Mesendoderm (in vitro differentiated cells): ENCODE measurements around the gene FUOM.

Experiments used
- DNase-seq: peaks from one replicate; pipeline ENCODE4 v3.0.0; 2013
- H2AK5ac ChIP-seq: 2 replicates; pipeline ENCODE4 v1.6.1; 2013; ENCODE audit warnings: low read length, inconsistent platforms
- H2BK120ac ChIP-seq: 2 replicates; pipeline ENCODE4 v1.6.1; 2013; ENCODE audit warnings: low read depth, mild to moderate bottlenecking, low read length, moderate library complexity, mixed read lengths
- H2BK15ac ChIP-seq: replicated peaks from 2 replicates; pipeline ENCODE4 v1.6.1; 2013; ENCODE audit warnings: low read depth, mild to moderate bottlenecking, moderate library complexity
- H2BK5ac ChIP-seq: 2 replicates; pipeline ENCODE4 v1.6.1; 2013; ENCODE audit warnings: low read length, inconsistent platforms
- H3K18ac ChIP-seq: 2 replicates; pipeline ENCODE4 v1.6.1; 2013; ENCODE audit warnings: mild to moderate bottlenecking, low read length, mixed read lengths
- H3K23ac ChIP-seq: one replicate; pipeline ENCODE4 v1.6.1; 2013; ENCODE audit warnings: low read length
- H3K27ac ChIP-seq: 2 replicates; pipeline ENCODE4 v1.5.1; 2013; ENCODE audit warnings: low read depth, mild to moderate bottlenecking, inconsistent platforms, low read length, moderate library complexity
- H3K27me3 ChIP-seq: 2 replicates; pipeline ENCODE4 v1.6.1; 2013; ENCODE audit warnings: low read length, control low read depth, mild to moderate bottlenecking, inconsistent platforms; ENCODE audit not compliant: insufficient read depth, poor library complexity
- H3K36me3 ChIP-seq: 2 replicates; pipeline ENCODE4 v1.6.1; 2013; ENCODE audit warnings: low read length, inconsistent platforms; ENCODE audit not compliant: control insufficient read depth, insufficient read depth
- H3K4ac ChIP-seq: one replicate; pipeline ENCODE4 v1.6.1; 2013; ENCODE audit warnings: low read depth, mild to moderate bottlenecking, low read length, moderate library complexity
- H3K4me1 ChIP-seq: 2 replicates; pipeline ENCODE4 v1.6.1; 2013; ENCODE audit warnings: low read depth, low read length, inconsistent platforms; ENCODE audit not compliant: control insufficient read depth
- H3K4me2 ChIP-seq: 2 replicates; pipeline ENCODE4 v1.6.1; 2013; ENCODE audit warnings: low read length
- H3K4me3 ChIP-seq: 2 replicates; pipeline ENCODE4 v1.5.1; 2013; ENCODE audit warnings: mild to moderate bottlenecking, low read length
- H3K56ac ChIP-seq: one replicate; pipeline ENCODE4 v1.6.1; 2013; ENCODE audit warnings: low read length
- H3K79me1 ChIP-seq: 2 replicates; pipeline ENCODE4 v1.6.1; 2013; ENCODE audit warnings: low read length, inconsistent platforms
- H3K79me2 ChIP-seq: 2 replicates; pipeline ENCODE4 v1.6.1; 2013; ENCODE audit warnings: mild to moderate bottlenecking, low read length; ENCODE audit not compliant: control insufficient read depth, insufficient read depth
- H3K9ac ChIP-seq: 2 replicates; pipeline ENCODE4 v1.6.1; 2013; ENCODE audit warnings: low read length, inconsistent platforms
- H4K5ac ChIP-seq: one replicate; pipeline ENCODE4 v1.6.1; 2013; ENCODE audit warnings: low read length
- H4K8ac ChIP-seq: one replicate; pipeline ENCODE4 v1.6.1; 2013; ENCODE audit warnings: low read depth, mild to moderate bottlenecking, control low read depth, low read length, moderate library complexity
- WGBS: extraction: QIAGEN DNeasy Blood & Tissue Kit; methylation state at CpG from one replicate; pipeline ENCODE4 v1.1.7; 2013; ENCODE audit warnings: low lambda C conversion rate, missing lambda C conversion rate; ENCODE audit not compliant: insufficient coverage; ENCODE audit errors: extremely low coverage; 5-methylcytosine and 5-hydroxymethylcytosine counted together

Gene FUOM

DNA sequence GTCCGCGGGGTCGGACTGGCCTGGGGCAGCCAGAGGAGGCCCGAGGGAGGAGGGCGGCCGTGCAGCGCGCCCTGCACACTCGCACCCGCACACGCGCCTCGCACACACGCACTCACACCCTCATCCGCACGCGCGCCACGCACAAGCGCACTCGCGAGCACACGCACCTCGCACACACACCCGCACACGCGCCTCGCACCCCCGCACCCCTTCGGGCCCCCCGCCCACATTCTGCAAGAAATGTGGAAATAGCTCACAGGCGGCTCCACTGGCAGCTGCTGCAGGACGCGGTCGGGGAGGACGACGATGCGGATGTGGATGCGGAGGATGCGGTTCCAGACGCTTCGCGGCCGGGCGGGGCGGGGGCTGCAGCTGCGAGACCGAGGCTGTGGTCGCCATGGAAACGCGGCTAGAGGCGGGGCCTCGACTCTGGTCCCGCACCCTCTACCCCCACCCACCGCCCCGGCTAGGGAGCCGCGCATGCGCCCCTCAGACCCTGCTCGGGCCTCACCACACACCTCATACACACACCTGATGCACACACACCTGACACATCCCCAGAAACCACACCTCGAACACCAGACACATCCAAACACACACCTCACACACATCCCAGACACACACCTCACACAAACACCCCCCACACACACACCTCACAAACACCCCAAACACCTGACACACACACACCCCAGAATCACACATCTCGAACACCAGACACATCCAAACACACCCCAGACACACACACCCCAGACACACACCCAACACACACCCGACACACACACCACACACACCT, 21.0 kb downstream of the FUOM start, which contains the start of gene CALY:
CALY (minus strand) TSS at position 320 of the 793 bp plus-strand sequence. CDS start 7,907 bp downstream, outside the sequence.
- no peak within 1 kb of the TSS for H3K27ac ChIP-seq
- no peaks in the 10 kb centered on the region for H3K79me2 ChIP-seq
- peaks cover 33% of the 10 kb centered on the region for H3K27me3 ChIP-seq
- H2BK5ac ChIP-seq: no peak within 1 kb of the TSS
- no peak within 1 kb of the TSS for H2BK120ac ChIP-seq
- no peaks in the 10 kb centered on the region for H3K79me1 ChIP-seq
- H3K18ac ChIP-seq: no peak within 1 kb of the TSS
- H3K9ac ChIP-seq: no peak within 1 kb of the TSS
- DNase-seq: peak; percentile 56
- no peak within 1 kb of the TSS for H2AK5ac ChIP-seq
- no peak within 1 kb of the TSS for H4K8ac ChIP-seq
- no peak within 1 kb of the TSS for H3K23ac ChIP-seq
- no peak within 1 kb of the TSS for H3K56ac ChIP-seq
- H3K4me2 ChIP-seq: no peak within 1 kb of the TSS
- no peak within 1 kb of the TSS for H3K4ac ChIP-seq
- no peaks in the 10 kb centered on the region for H3K36me3 ChIP-seq
- H2BK15ac ChIP-seq: no peak within 1 kb of the TSS
- H3K4me1 ChIP-seq: no peaks in the 10 kb centered on the region
- no peak within 1 kb of the TSS for H4K5ac ChIP-seq
- no peak within 1 kb of the TSS for H3K4me3 ChIP-seq
- WGBS: no CpG with 5 or more reads among the region's 63 CpGs

DNA sequence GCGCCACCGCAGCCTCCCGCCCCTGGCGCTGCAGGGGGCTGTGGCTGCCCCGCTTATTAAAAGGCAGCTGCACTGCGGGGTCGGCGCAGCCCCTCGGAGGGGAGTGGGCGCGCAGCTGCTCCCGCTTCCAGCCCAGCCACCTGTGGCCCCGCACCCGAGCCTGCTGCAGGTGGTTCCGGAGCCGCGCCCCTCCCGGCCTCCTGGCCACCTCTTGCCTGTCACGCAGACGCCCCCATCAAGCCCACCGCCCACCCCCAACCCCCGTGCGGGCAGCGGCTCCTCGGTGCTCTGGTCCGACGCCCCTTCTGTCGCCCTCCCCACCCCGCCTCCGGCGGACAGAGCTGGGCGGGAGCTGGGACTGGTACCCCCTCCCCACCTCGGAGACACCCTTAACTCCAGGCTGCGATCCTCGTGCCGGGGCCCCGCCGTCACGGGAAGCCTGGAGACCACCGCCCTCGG, 21.7 kb downstream of the FUOM start:
- WGBS: no CpG with 5 or more reads among the region's 41 CpGs
- Histone ChIP-seq H3K4me1 (no peaks in the 10 kb centered on the region), H3K23ac (no peak overlapping the region), H2BK120ac (no peak overlapping the region), H3K27ac (no peak overlapping the region), H2BK5ac (no peak overlapping the region), H3K27me3 (peaks cover 33% of the 10 kb centered on the region), H3K4ac (no peak overlapping the region), H2AK5ac (no peak overlapping the region), H3K36me3 (no peaks in the 10 kb centered on the region), H3K79me2 (no peaks in the 10 kb centered on the region), H3K4me2 (no peak overlapping the region), H3K9ac (no peak overlapping the region), H3K79me1 (no peaks in the 10 kb centered on the region), H3K56ac (no peak overlapping the region), H2BK15ac (no peak overlapping the region), H3K18ac (no peak overlapping the region), H3K4me3 (no peak overlapping the region), H4K5ac (no peak overlapping the region), H4K8ac (no peak overlapping the region)
- DNase-seq: no peak

DNA sequence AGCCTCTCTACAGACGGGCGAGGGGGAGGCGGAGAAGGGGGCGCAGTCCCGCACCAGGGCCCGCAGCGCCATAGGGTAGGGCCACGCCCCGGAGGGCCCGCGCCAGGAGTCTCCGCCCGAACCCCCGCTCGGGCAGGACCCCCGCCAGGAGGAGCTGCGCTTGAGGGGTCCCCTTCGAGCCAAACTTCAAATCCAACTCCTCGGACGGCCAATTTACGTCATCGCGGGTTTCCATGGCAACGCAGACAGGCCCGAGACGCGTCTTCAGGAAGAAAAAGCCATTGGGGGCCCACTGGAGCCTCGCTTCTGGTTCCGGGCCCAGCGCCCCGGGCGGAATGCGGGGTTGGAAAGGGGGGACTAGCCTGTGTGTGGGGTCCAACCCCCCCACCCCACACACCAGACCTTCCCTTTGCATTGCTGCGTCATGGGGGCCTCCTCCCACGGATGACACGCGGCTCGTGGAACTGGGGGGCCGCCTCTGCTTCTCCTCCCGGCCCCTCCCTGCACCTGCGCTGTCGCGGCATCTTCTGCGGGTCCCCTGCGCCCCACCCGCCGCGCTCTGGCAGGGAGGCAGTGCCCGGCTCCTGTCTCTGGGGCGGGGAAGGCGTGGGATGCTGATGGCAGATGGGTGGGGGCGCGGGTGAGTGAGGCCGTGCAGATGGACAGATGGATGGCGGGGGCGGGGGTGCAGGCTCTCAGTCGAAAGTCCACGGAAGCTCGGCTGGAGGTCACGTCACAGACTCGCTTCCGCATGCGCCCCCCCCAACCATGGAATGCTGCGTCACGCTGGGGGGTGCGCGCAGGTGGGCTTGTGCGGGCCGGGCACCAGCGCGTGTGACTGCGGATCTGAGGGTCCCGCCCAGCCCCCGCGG, 22.3 kb downstream of the FUOM start:
- no peak overlapping the region for H3K56ac ChIP-seq
- DNase-seq: peak; percentile 75

DNA sequence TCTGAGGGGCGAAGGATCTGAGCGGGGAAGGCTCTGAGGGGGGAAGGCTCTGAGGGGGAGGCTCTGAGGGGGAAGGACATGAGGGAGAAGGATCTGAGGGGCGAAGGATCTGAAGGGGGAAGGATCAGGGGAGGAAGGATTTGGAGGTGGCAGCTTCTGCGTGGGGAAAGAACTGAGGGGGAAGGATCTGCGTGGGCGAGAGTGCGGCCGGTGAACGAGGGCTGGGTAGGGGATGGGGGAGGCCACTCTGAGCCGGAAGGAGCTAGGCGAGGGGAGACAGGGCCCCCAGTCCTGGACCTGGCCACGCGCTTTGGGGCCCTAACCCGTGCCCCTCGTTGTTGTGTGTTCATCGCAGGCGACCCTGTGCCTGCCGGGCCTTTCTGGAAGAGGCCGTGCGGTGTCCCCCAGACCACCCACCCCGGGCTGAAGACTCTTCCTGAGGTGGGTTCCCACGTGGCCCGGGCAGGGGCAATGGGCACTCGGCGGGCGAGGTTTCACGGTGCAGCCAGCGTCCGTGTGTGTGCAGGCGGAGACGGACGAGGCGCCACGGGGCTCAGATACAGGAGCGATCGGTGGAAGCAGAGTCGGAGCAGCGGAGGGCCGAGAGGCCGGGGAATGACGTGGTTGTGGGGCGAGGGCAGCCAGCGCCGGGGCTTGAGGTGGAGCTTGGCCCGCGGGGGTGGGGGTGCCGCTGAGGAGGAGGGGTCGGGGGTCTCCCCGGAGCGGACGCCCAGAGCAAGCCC, 23.1 kb downstream of the FUOM start:
- Histone ChIP-seq H3K9ac (no peak overlapping the region), H3K4me2 (no peak overlapping the region), H2AK5ac (no peak overlapping the region), H2BK5ac (no peak overlapping the region), H3K4me1 (no peaks in the 10 kb centered on the region), H2BK120ac (no peak overlapping the region), H3K79me2 (no peaks in the 10 kb centered on the region), H4K8ac (no peak overlapping the region), H3K27me3 (peaks cover 33% of the 10 kb centered on the region), H3K36me3 (no peaks in the 10 kb centered on the region), H3K56ac (no peak overlapping the region), H3K23ac (no peak overlapping the region), H3K4me3 (no peak overlapping the region), H3K27ac (no peak overlapping the region), H3K18ac (no peak overlapping the region), H3K79me1 (no peaks in the 10 kb centered on the region), H2BK15ac (no peak overlapping the region), H3K4ac (no peak overlapping the region), H4K5ac (no peak overlapping the region)
- no peak for DNase-seq
- no CpG with 5 or more reads among the region's 51 CpGs for WGBS

More for the DNA sequence above, 22.3 kb downstream of the FUOM start:
- no peak overlapping the region for H3K4ac ChIP-seq
- WGBS: no CpG with 5 or more reads among the region's 75 CpGs
- no peak overlapping the region for H4K5ac ChIP-seq
- H3K4me3 ChIP-seq: no peak overlapping the region
- peaks cover 33% of the 10 kb centered on the region for H3K27me3 ChIP-seq
- no peak overlapping the region for H3K27ac ChIP-seq
- no peak overlapping the region for H2BK15ac ChIP-seq
- H3K36me3 ChIP-seq: no peaks in the 10 kb centered on the region
- H2AK5ac ChIP-seq: no peak overlapping the region
- H2BK5ac ChIP-seq: no peak overlapping the region
- H3K23ac ChIP-seq: no peak overlapping the region
- no peaks in the 10 kb centered on the region for H3K4me1 ChIP-seq
- no peak overlapping the region for H3K18ac ChIP-seq
- H3K79me2 ChIP-seq: no peaks in the 10 kb centered on the region
- no peak overlapping the region for H3K9ac ChIP-seq
- no peak overlapping the region for H3K4me2 ChIP-seq
- H4K8ac ChIP-seq: no peak overlapping the region
- no peak overlapping the region for H2BK120ac ChIP-seq
- H3K79me1 ChIP-seq: no peaks in the 10 kb centered on the region

DNA sequence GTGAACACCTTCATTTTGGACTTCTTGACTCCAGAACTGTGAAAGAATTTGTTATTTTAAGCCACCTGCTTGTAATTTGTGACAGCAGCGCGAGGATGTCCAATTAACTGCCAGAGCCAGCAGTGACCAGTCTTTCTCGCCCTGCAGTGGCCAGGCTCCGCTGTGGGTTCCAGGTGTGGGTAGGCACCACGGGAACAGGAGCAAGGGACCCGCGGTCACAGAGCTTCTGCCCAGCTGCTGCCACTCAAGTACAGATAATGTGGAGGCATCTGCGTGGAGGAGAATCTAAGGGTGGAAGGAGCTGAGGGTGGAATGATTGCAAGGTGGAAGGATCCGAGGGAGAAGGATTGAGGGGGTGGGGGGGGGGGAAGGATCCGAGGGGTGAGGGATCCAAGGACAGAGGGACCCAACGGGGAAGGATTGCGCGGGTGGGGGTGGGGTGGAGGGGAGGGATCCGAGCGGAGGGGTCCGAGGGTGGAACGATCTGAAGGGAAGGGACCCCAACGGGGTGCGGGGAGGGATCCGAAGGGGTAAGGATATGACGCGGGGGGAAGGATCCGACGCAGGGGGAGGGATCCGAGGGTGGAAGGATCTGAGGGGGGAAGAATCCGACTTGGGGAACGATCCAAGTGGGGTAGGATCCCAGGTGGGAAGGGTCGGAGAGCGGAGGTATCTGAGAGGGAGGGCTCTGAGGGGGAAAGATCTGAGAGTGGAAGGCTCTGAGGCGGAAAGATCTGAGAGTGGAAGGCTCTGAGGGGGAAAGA, 24.7 kb downstream of the FUOM start:
- no peaks in the 10 kb centered on the region for H3K36me3 ChIP-seq
- no peak overlapping the region for H3K23ac ChIP-seq
- no peak overlapping the region for H3K4me3 ChIP-seq
- H2BK120ac ChIP-seq: no peak overlapping the region
- H3K27me3 ChIP-seq: peaks cover 33% of the 10 kb centered on the region
- H3K79me2 ChIP-seq: no peaks in the 10 kb centered on the region
- H3K9ac ChIP-seq: no peak overlapping the region
- H2BK15ac ChIP-seq: no peak overlapping the region
- H3K18ac ChIP-seq: no peak overlapping the region
- no peak overlapping the region for H3K4me2 ChIP-seq
- no peak overlapping the region for H3K27ac ChIP-seq
- no peak overlapping the region for H3K56ac ChIP-seq
- H4K8ac ChIP-seq: no peak overlapping the region
- H2BK5ac ChIP-seq: no peak overlapping the region
- H3K4me1 ChIP-seq: no peaks in the 10 kb centered on the region
- no peak overlapping the region for H2AK5ac ChIP-seq
- DNase-seq: no peak
- H4K5ac ChIP-seq: no peak overlapping the region
- no peak overlapping the region for H3K4ac ChIP-seq
- H3K79me1 ChIP-seq: no peaks in the 10 kb centered on the region
- WGBS: no CpG with 5 or more reads among the region's 30 CpGs
